ENCODE measurements around the gene ZC3H13.

The ZC3H13 gene

DNA sequence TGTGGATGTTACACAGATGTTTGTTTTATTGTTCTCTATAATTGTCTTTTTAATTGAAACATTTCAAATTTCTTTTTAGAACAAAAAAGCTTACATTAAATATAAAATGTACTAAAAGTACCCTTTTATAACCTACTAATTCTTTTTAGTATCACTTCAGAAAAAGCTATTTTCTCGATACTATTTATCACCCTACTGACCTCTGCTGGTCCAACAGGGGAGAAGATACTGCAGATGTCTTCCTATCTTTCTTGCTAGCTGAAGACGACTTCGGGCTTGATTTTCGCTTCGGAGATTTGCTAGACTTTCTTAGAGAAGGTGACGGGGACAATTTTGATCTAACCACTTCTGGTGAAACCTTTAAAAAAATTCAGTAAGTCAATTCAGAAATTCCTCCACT lies 42.4 kb downstream of the ZC3H13 start:
- no peak overlapping the region for H3K4me3 ChIP-seq (replicated peaks; ENCODE audit: insufficient read depth, low read length)
- no peak for TF ChIP-seq GABPA (IDR thresholded peaks at IDR 0.05; ENCODE audit: low read depth)
- TF ChIP-seq, protein P1, sequence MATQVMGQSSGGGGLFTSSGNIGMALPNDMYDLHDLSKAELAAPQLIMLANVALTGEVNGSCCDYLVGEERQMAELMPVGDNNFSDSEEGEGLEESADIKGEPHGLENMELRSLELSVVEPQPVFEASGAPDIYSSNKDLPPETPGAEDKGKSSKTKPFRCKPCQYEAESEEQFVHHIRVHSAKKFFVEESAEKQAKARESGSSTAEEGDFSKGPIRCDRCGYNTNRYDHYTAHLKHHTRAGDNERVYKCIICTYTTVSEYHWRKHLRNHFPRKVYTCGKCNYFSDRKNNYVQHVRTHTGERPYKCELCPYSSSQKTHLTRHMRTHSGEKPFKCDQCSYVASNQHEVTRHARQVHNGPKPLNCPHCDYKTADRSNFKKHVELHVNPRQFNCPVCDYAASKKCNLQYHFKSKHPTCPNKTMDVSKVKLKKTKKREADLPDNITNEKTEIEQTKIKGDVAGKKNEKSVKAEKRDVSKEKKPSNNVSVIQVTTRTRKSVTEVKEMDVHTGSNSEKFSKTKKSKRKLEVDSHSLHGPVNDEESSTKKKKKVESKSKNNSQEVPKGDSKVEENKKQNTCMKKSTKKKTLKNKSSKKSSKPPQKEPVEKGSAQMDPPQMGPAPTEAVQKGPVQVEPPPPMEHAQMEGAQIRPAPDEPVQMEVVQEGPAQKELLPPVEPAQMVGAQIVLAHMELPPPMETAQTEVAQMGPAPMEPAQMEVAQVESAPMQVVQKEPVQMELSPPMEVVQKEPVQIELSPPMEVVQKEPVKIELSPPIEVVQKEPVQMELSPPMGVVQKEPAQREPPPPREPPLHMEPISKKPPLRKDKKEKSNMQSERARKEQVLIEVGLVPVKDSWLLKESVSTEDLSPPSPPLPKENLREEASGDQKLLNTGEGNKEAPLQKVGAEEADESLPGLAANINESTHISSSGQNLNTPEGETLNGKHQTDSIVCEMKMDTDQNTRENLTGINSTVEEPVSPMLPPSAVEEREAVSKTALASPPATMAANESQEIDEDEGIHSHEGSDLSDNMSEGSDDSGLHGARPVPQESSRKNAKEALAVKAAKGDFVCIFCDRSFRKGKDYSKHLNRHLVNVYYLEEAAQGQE (IDR thresholded peaks at IDR 0.05; ENCODE audit: insufficient replicate concordance, low read depth), result no peak
- TF ChIP-seq SPI1 (IDR thresholded peaks at IDR 0.05; ENCODE audit: borderline replicate concordance, low read depth), result no peak
- TF ChIP-seq, protein P2, sequence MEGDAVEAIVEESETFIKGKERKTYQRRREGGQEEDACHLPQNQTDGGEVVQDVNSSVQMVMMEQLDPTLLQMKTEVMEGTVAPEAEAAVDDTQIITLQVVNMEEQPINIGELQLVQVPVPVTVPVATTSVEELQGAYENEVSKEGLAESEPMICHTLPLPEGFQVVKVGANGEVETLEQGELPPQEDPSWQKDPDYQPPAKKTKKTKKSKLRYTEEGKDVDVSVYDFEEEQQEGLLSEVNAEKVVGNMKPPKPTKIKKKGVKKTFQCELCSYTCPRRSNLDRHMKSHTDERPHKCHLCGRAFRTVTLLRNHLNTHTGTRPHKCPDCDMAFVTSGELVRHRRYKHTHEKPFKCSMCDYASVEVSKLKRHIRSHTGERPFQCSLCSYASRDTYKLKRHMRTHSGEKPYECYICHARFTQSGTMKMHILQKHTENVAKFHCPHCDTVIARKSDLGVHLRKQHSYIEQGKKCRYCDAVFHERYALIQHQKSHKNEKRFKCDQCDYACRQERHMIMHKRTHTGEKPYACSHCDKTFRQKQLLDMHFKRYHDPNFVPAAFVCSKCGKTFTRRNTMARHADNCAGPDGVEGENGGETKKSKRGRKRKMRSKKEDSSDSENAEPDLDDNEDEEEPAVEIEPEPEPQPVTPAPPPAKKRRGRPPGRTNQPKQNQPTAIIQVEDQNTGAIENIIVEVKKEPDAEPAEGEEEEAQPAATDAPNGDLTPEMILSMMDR (IDR thresholded peaks at IDR 0.05; ENCODE audit: insufficient read depth, low read length), result no peak
- TF ChIP-seq POLR2AphosphoS5 (IDR thresholded peaks at IDR 0.05; ENCODE audit: low read depth), result no peak
- no peak for DNase-seq (ENCODE audit: low read depth in 1 of 2, low spot score in 1 of 2)
- H3K27ac ChIP-seq (replicated peaks), result no peak overlapping the region
- H3K27me3 ChIP-seq (ENCODE audit: insufficient read depth, poor library complexity, severe bottlenecking), result no peaks in the 10 kb centered on the region

DNA sequence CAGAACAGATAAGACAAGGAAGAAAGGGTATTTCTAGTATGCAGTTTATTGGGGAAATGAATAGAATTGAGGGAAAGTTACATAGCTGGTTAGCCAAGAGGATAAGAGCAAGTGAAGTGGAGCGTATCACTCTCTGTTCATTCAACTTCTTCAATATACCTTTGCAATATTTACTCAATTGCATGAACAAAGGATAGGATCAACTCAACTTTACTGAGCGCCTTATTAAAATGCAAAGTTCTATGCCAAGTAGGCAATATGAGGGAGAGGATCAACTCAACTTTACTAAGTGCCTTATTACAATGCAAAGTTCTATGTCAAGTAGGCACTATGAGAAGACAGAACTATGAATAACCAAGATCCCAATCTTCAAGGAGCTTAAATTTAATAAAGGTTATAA lies 43.9 kb downstream of the ZC3H13 start:
- DNase-seq (ENCODE audit: low read depth in 1 of 2, low spot score in 1 of 2), result no peak
- Histone ChIP-seq H3K27ac (replicated peaks) (no peak overlapping the region), H3K27me3 (ENCODE audit: insufficient read depth, poor library complexity, severe bottlenecking) (no peaks in the 10 kb centered on the region), H3K4me3 (replicated peaks; ENCODE audit: insufficient read depth, low read length) (no peak overlapping the region)
- TF ChIP-seq, protein P1 (IDR thresholded peaks at IDR 0.05; ENCODE audit: insufficient replicate concordance, low read depth), result no peak
- TF ChIP-seq SPI1 (IDR thresholded peaks at IDR 0.05; ENCODE audit: borderline replicate concordance, low read depth) (no peak), POLR2AphosphoS5 (IDR thresholded peaks at IDR 0.05; ENCODE audit: low read depth) (no peak), GABPA (IDR thresholded peaks at IDR 0.05; ENCODE audit: low read depth) (no peak)
- TF ChIP-seq, protein P2 (IDR thresholded peaks at IDR 0.05; ENCODE audit: insufficient read depth, low read length), result no peak

DNA sequence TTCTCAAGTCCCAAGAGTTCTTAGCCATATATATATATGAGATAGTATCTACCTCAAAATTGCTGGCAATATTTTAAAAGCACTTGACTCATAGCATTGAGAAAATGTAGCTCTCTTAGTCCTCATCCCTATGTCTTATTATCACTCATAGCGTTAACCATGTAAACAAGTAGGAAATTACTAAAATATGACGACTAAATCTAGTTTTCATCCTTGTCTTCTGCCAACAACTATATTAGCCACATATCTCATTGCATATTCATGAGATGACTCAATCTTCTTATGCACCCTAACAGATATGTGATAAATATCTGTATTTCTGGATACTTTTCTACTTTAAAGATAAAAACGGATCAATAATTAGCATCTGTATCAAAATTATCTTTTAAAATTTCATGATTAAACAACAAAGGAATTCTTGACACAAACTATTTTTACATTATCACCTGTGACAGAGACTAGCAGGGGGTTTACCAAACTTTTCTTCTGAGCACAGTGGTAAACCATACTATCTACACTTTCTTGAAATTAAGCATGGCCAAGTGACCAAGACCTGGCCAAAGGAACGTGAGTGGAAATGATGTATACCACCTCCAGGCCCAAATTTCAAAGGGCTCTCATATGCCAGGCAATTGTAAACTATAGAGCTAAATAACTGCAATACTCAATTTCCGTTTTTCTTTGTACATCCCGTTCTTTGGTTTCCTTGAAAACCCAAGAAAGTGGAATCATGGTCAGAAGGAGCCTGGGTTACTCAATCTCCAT lies 45.7 kb downstream of the ZC3H13 start:
- TF ChIP-seq, protein P2 (IDR thresholded peaks at IDR 0.05; ENCODE audit: insufficient read depth, low read length), result no peak
- TF ChIP-seq GABPA (IDR thresholded peaks at IDR 0.05; ENCODE audit: low read depth), result no peak
- no peak for TF ChIP-seq POLR2AphosphoS5 (IDR thresholded peaks at IDR 0.05; ENCODE audit: low read depth)
- no peak for TF ChIP-seq SPI1 (IDR thresholded peaks at IDR 0.05; ENCODE audit: borderline replicate concordance, low read depth)
- TF ChIP-seq, protein P1 (IDR thresholded peaks at IDR 0.05; ENCODE audit: insufficient replicate concordance, low read depth), result no peak
- Histone ChIP-seq H3K27ac (replicated peaks) (no peak overlapping the region), H3K4me3 (replicated peaks; ENCODE audit: insufficient read depth, low read length) (no peak overlapping the region), H3K27me3 (ENCODE audit: insufficient read depth, poor library complexity, severe bottlenecking) (no peaks in the 10 kb centered on the region)
- no peak for DNase-seq (ENCODE audit: low read depth in 1 of 2, low spot score in 1 of 2)
